ENCODE measurements around the gene ATP6V1B1.

The ATP6V1B1 gene

DNA sequence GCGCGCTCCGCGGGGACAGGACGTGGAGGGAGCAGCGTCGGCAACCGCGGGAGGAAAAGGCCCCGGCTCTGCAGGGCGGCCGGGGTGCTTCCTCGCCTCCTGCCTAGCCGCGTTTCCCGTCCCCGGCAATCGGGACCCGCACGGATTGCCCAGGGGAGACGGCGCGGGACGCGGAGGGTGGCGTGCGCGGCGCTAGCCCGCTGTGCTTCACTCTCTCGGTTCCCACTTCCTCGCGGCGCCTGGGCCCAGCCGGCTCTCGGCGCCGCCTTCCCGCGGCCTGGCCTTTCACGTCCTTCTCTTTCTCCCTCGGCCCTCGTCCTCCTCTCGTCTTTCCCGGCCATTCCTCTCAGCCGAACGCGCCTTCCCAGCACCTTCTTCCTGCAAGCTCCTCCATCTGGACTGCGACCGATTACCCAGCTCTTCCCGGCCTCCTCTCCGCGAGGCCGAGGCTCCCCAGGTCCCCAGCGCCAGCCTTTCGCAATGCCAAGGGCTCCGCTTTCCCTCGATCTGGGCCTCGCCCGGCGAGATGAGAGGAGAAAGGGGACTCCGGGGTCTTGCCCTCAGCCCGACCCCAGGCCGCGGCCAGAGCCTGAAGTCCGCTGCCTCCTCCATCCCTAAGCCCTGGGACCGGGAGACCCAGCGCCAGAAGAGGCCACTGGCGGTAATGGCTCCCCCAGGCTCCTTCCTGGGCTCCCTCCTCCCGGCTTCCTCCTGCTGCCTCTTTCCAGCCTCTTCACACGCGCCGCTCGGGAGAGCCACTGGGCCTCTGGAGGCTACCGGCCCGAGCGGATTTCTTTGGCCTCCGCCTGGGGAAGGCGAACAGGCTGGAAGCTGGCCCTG lies 34.3 kb upstream of the ATP6V1B1 start:
- Histone ChIP-seq H3K4me3 (ENCODE audit: low read depth in 1 of 2, low read length in 2 of 2) (peak overlapping the region; percentile 44 to 69), H3K27me3 (ENCODE audit: control insufficient read depth in 1 of 2, insufficient read depth in 2 of 2, low read length in 2 of 2) (peaks cover 80 to 94% of the 10 kb centered on the region in 2 donors), H3K9ac (ENCODE audit: low read depth in 1 of 2, low read length in 2 of 2) (no peak overlapping the region), H3K36me3 (ENCODE audit: control insufficient read depth in 1 of 2, insufficient read depth in 2 of 2, low read length in 2 of 2) (no peaks in the 10 kb centered on the region), H3K27ac (ENCODE audit: low read depth, low read length) (no peak overlapping the region), H3K4me1 (ENCODE audit: control insufficient read depth in 1 of 2, insufficient read depth in 2 of 2, low read length in 2 of 2) (peaks cover 0 to 11% of the 10 kb centered on the region in 2 donors), H3K9me3 (ENCODE audit: control insufficient read depth in 1 of 2, low read length in 2 of 2) (no peaks in the 10 kb centered on the region)

- Histone ChIP-seq H3K4me3 (ENCODE audit: low read depth in 1 of 2, low read length in 2 of 2) (no peak overlapping the region), H3K27me3 (ENCODE audit: control insufficient read depth in 1 of 2, insufficient read depth in 2 of 2, low read length in 2 of 2) (peaks cover 85 to 94% of the 10 kb centered on the region in 2 donors), H3K4me1 (ENCODE audit: control insufficient read depth in 1 of 2, insufficient read depth in 2 of 2, low read length in 2 of 2) (peaks cover 0 to 11% of the 10 kb centered on the region in 2 donors), H3K9me3 (ENCODE audit: control insufficient read depth in 1 of 2, low read length in 2 of 2) (no peaks in the 10 kb centered on the region), H3K36me3 (ENCODE audit: control insufficient read depth in 1 of 2, insufficient read depth in 2 of 2, low read length in 2 of 2) (no peaks in the 10 kb centered on the region), H3K9ac (ENCODE audit: low read depth in 1 of 2, low read length in 2 of 2) (no peak overlapping the region), H3K27ac (ENCODE audit: low read depth, low read length) (no peak overlapping the region)
Measured at GRCh38 chr2:70902067-70902442, 33.6 kb upstream of the ATP6V1B1 start.

DNA sequence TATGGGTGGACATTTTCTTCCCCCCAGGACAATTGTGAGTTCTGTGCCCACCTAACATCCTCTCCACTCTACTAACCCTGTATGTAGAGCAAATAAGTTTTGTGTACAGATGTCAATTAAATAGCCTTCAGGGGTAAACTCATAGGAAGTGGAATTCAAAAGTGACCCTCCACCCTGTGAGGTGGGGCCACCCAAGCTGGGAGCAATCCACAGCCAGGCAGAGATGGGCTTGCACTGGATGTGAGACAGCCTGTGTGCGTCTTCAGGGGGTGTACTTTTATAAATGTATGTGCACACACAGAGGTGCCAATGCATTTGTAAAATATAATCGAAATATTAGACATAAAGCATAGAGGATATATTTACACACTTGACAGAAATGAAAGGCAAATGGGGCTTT lies 33.1 kb upstream of the ATP6V1B1 start:
- H3K9ac ChIP-seq (ENCODE audit: low read depth in 1 of 2, low read length in 2 of 2), result no peak overlapping the region
- peaks cover 85 to 94% of the 10 kb centered on the region in 2 donors for H3K27me3 ChIP-seq (ENCODE audit: control insufficient read depth in 1 of 2, insufficient read depth in 2 of 2, low read length in 2 of 2)
- H3K9me3 ChIP-seq (ENCODE audit: control insufficient read depth in 1 of 2, low read length in 2 of 2), result no peaks in the 10 kb centered on the region
- H3K4me3 ChIP-seq (ENCODE audit: low read depth in 1 of 2, low read length in 2 of 2), result no peak overlapping the region
- peaks cover 3 to 11% of the 10 kb centered on the region in 2 donors for H3K4me1 ChIP-seq (ENCODE audit: control insufficient read depth in 1 of 2, insufficient read depth in 2 of 2, low read length in 2 of 2)
- H3K27ac ChIP-seq (ENCODE audit: low read depth, low read length), result no peak overlapping the region
- H3K36me3 ChIP-seq (ENCODE audit: control insufficient read depth in 1 of 2, insufficient read depth in 2 of 2, low read length in 2 of 2), result no peaks in the 10 kb centered on the region

- H3K27ac ChIP-seq (ENCODE audit: low read depth, low read length), result no peak overlapping the region
- no peak overlapping the region for H3K4me3 ChIP-seq (ENCODE audit: low read depth in 1 of 2, low read length in 2 of 2)
- no peaks in the 10 kb centered on the region for H3K9me3 ChIP-seq (ENCODE audit: control insufficient read depth in 1 of 2, low read length in 2 of 2)
- peaks cover 85 to 94% of the 10 kb centered on the region in 2 donors for H3K27me3 ChIP-seq (ENCODE audit: control insufficient read depth in 1 of 2, insufficient read depth in 2 of 2, low read length in 2 of 2)
- H3K36me3 ChIP-seq (ENCODE audit: control insufficient read depth in 1 of 2, insufficient read depth in 2 of 2, low read length in 2 of 2), result no peaks in the 10 kb centered on the region
- H3K9ac ChIP-seq (ENCODE audit: low read depth in 1 of 2, low read length in 2 of 2), result no peak overlapping the region
- peaks cover 7 to 11% of the 10 kb centered on the region in 2 donors for H3K4me1 ChIP-seq (ENCODE audit: control insufficient read depth in 1 of 2, insufficient read depth in 2 of 2, low read length in 2 of 2)
Measured at GRCh38 chr2:70903171-70903570, 32.5 kb upstream of the ATP6V1B1 start.

DNA sequence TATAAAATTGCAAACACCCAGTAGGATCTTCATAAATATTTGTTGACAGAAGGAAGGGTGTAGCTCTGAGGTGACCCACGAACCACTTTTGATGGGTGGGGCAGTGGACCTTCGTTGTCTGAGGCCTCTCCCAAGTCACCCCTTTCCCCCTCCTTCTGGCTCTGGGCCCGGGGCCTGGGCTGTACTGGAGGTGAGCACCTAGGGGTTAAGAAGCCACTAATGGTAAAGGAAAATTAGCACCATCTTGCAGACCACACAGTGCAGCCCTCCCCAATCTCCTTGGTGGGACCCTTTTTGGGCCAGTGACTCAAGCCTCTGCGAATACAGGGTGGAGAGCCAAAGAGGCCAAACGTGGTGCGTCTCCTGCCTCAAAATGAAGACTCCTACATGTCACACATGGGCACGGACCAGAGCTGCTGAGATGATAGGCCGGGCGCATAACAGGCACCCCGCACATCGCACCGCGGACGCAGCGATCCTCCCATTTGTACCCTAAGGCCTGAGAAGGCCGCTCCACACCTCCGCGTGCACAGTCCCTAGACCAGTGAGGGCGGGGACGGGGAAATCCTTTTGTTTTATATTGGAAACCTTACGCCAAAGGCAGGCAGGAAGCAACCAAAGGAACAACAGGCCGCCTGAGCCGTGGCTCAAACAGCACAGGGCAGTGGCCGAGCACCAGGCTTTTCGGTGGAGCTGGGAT lies 31.9 kb upstream of the ATP6V1B1 start:
- Histone ChIP-seq H3K9me3 (ENCODE audit: control insufficient read depth in 1 of 2, low read length in 2 of 2) (no peaks in the 10 kb centered on the region), H3K36me3 (ENCODE audit: control insufficient read depth in 1 of 2, insufficient read depth in 2 of 2, low read length in 2 of 2) (no peaks in the 10 kb centered on the region), H3K27ac (ENCODE audit: low read depth, low read length) (no peak overlapping the region), H3K9ac (ENCODE audit: low read depth in 1 of 2, low read length in 2 of 2) (no peak overlapping the region), H3K27me3 (ENCODE audit: control insufficient read depth in 1 of 2, insufficient read depth in 2 of 2, low read length in 2 of 2) (peaks cover 85 to 94% of the 10 kb centered on the region in 2 donors), H3K4me3 (ENCODE audit: low read depth in 1 of 2, low read length in 2 of 2) (no peak overlapping the region), H3K4me1 (ENCODE audit: control insufficient read depth in 1 of 2, insufficient read depth in 2 of 2, low read length in 2 of 2) (peaks cover 7 to 11% of the 10 kb centered on the region in 2 donors)

- no peak overlapping the region for H3K4me3 ChIP-seq (ENCODE audit: low read depth in 1 of 2, low read length in 2 of 2)
- no peak overlapping the region for H3K27ac ChIP-seq (ENCODE audit: low read depth, low read length)
- H3K9me3 ChIP-seq (ENCODE audit: control insufficient read depth in 1 of 2, low read length in 2 of 2), result no peaks in the 10 kb centered on the region
- H3K9ac ChIP-seq (ENCODE audit: low read depth in 1 of 2, low read length in 2 of 2), result no peak overlapping the region
- no peaks in the 10 kb centered on the region for H3K36me3 ChIP-seq (ENCODE audit: control insufficient read depth in 1 of 2, insufficient read depth in 2 of 2, low read length in 2 of 2)
- peaks cover 77 to 87% of the 10 kb centered on the region in 2 donors for H3K27me3 ChIP-seq (ENCODE audit: control insufficient read depth in 1 of 2, insufficient read depth in 2 of 2, low read length in 2 of 2)
- H3K4me1 ChIP-seq (ENCODE audit: control insufficient read depth in 1 of 2, insufficient read depth in 2 of 2, low read length in 2 of 2), result peaks cover 7 to 11% of the 10 kb centered on the region in 2 donors
Measured at GRCh38 chr2:70904371-70905216, 31.1 kb upstream of the ATP6V1B1 start.

DNA sequence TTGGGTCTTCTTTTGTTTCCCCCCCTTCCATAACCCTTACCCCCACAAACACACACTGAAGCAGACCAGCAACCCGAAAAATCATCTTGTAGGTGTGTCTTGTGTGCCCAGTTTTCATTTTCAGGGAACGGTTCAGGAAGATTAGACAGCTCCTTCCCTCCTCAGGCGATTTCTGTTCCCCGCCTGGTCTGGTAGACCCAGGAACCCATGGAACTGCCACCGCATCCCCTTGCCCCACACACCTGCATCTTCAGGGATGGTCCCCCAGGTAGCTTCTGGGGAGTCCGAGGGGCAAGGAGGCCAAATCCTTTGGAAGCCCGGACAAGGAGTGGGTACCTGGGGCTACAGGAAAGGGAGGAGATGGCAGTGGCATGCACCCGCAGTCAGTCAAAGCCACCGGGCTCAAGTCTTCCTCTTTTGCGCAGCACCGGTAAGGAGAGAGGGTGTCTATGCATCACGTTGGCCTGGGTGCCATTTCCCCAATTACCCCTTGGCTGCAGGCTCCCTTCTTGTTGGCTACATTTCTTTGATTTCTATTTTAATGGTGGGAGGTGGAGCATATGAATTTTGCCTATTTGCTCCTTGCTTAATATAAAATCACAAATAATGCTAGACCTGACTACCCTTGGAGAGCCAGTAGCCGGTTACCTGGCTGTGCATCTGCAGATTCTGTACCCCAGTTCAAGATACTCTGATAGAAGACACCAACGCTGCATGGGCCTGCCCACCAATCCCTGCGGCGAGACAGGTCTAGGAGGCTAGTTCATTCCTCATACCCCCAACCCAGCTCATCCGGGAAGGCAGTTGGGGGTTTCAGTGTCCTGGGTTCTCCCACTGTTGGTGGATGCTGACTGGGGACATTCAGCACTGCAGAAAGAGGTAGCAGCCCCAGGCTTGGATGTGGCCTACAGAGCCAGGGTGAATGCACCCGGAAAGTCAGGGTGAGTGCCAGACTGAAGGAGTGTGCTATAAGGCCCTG lies 30.0 kb upstream of the ATP6V1B1 start:
- H3K9ac ChIP-seq (ENCODE audit: low read depth in 1 of 2, low read length in 2 of 2), result no peak overlapping the region
- peaks cover 7 to 10% of the 10 kb centered on the region in 2 donors for H3K4me1 ChIP-seq (ENCODE audit: control insufficient read depth in 1 of 2, insufficient read depth in 2 of 2, low read length in 2 of 2)
- no peaks in the 10 kb centered on the region for H3K36me3 ChIP-seq (ENCODE audit: control insufficient read depth in 1 of 2, insufficient read depth in 2 of 2, low read length in 2 of 2)
- H3K27ac ChIP-seq (ENCODE audit: low read depth, low read length), result no peak overlapping the region
- peaks cover 69 to 85% of the 10 kb centered on the region in 2 donors for H3K27me3 ChIP-seq (ENCODE audit: control insufficient read depth in 1 of 2, insufficient read depth in 2 of 2, low read length in 2 of 2)
- H3K4me3 ChIP-seq (ENCODE audit: low read depth in 1 of 2, low read length in 2 of 2), result no peak overlapping the region
- no peaks in the 10 kb centered on the region for H3K9me3 ChIP-seq (ENCODE audit: control insufficient read depth in 1 of 2, low read length in 2 of 2)

DNA sequence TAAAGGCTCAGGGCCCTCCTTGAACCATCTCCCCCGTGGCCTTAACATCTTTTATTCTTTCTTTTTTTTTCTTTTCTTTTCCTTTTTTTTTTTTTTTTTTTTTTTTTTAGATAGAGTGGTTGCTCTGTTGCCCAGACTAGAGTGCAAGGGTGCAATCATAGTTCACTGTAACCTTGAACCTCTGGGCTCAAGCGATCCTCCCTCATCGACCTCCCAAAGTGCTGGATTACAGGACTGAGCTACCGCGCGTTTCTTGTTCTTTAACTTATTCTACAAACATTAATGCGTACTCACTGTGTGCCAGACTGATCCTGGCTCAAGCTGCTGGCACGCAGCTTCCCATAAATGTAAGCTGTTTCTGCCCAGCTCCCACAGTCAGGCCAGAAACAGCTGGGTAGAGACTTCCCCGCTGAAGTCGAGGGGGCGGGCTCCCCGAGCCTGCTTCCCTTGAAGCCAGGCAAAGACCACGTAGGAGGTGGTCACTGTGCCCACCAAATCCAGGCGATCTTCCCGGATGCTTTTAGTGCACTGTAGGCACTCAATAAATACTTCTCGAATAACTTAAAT lies 29.2 kb upstream of the ATP6V1B1 start:
- Histone ChIP-seq H3K36me3 (ENCODE audit: control insufficient read depth in 1 of 2, insufficient read depth in 2 of 2, low read length in 2 of 2) (no peaks in the 10 kb centered on the region), H3K4me1 (ENCODE audit: control insufficient read depth in 1 of 2, insufficient read depth in 2 of 2, low read length in 2 of 2) (peaks cover 2 to 7% of the 10 kb centered on the region in 2 donors), H3K9me3 (ENCODE audit: control insufficient read depth in 1 of 2, low read length in 2 of 2) (no peaks in the 10 kb centered on the region), H3K27me3 (ENCODE audit: control insufficient read depth in 1 of 2, insufficient read depth in 2 of 2, low read length in 2 of 2) (peaks cover 67 to 85% of the 10 kb centered on the region in 2 donors), H3K4me3 (ENCODE audit: low read depth in 1 of 2, low read length in 2 of 2) (no peak overlapping the region), H3K9ac (ENCODE audit: low read depth in 1 of 2, low read length in 2 of 2) (no peak overlapping the region), H3K27ac (ENCODE audit: low read depth, low read length) (no peak overlapping the region)

Measured in duodenal mucosa (tissue), 2 donors.